CD4-positive, alpha-beta T cell treated with Interleukin-4 for 4 hours (primary cell): Measurements from ENCODE around the gene KRTDAP.

Experiments
- DNase-seq: peaks from one replicate; pipeline ENCODE4 v3.0.0-alpha.2; 2020

Gene KRTDAP

DNA sequence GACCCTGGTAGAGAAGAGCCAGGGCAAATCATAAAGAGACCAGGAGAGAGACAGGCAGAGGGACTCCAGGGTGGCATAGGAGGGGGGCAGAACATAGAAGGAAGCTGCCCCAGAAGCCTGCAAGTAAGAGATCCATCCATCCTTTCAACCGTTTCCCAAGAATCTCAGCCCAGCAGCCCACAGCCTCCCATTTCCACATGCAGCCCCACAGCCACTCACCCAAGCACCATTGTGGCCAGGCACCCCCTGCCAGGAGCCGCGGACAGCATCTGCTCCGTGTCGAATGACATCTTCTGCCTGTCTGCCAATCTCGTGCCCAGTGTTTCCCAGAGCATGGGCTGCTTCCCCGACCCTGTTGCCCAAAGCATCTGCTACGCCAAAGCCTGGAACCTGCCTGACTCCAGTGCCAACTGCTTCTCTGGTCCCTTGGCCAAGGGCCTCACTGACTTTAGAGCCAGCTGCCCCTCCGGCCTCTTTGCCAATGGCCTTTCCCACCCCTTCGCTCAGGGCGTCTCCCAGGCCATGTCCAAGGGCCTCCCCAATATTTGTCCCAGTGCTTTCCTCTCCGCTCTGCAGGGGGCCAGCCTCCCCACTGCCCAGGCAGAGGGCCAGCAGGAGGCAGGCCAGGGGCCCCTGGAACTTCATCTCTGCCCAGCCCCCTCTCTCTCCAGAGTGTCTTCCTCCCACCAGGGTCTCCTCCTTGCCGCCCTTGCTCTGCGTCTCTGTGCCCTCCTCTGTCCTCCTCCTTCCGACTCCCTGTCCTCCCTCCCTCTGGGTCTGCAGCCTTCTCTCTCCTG, 22.8 kb upstream of the KRTDAP start:
- DNase-seq: no peak

DNA sequence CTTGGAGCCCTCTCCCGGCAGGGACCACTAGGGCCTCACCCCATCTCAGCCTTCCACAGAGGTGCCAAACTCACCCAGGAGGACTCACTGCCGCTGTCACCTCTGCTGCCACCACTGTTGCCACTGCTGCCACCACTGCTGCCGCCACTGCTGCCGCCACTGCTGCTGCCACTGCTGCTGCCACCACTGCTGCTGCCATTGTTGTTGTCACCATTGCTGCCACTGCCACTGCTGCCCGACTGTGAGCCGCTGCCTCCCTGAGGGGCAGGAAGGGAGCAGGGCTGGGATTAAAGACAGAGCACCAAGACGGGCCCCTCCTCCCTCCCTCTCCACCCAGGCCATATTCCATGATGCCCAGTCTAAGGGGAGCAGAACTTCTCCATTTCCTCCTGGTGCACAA, 21.1 kb upstream of the KRTDAP start:
- no peak for DNase-seq

DNA sequence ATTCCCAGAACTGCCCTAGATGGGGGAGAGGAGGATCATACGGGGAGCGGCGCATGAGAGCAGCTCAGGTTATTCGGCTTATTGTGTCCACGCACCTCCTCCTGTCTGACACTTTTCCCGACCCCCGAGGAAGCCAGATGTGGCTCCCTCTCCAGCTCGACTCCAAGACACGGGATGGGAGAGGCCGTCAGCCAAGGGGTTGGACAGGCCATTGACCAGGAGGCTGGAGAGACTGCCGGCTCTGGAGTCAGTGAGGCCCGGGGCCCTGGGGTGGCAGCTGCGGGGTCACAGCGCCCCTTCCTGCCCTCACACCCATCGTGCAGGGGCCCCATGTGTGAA, 20.3 kb upstream of the KRTDAP start:
- DNase-seq: no peak

DNA sequence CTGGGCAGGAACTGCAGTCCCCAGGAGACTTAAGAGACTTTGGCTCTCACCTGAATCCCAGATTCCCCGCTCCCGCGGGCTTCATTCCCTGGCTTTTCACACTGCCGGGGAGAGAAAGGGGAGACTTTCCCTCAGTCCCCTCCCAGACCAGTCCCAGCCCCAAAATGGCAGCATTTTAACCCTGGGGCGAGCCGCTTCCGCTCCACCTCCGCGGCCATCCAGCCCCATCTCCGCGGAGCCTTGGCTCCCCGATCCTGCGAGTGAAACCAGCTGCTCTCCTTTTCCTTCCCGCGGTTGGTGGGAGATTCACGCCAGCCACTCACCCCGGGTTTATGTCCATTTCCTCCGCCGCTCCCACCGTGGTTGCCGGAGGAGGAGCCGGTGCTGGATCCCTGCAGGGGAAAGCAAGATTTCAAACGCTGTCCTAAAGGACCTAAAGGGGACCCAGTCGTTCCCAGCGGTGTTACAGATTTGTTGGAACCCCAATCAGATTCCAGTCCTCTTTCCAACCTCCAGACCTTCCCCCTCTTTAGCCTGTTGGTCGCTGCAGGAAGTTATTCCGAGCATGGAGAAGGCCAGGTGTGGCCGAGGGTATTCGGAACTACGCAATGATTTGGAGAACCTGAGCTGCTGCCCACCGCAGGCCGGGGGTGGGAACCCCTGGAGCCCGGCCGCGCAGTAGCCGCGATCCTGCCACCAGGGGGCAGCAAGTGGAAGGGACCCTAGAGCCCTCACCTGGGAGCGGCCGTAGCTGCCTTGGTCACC, 19.8 kb upstream of the KRTDAP start:
- peak; percentile 57 for DNase-seq

DNA sequence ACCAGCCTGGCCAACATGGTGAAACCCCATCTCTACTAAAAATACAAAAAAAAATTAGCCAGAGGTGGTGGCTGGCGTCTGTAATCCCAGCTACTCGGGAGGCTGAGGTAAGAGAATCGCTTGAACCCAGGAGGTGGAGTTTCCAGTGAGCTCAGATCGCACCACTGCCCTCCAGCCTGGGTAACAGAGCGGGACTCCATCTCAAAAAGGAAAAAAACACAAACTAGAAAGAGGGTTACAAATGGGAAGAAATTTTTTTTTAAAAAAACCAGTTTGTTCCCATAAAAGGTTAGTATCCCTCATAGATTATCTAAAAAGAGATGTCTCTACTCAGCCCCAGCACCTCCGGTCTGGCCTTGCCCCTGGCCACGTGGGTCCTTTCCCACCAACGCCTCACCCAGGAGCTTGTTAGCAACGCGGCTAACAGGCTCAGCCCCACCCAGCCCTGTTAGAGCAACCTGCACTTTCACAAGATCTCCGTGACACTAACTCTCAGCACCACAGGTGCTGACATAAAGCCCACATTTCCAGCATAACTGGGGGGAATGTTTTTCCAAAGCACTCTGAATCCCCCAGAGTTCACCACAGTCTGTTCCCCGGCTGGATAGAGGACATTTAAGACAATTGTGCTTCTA, 18.9 kb upstream of the KRTDAP start:
- DNase-seq: peak; percentile 28

DNA sequence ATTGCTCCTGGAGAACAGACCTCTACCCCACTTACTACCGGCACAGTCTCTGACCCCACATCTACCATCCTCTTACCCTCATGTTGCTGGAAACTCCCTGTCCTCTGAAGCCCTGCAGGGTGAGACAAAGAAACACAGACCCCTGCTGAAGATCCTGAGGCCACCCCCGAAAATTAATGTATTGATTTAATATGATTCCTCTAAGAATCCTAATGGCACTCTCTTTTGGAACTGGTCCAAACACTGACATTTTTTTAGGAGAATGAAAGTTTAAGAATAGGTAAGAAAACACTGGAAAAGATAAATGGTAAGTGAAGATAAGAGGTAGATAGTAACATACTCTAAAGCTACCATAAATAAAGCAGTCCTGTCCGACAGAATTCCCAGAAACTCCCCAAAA, 17.9 kb upstream of the KRTDAP start:
- no peak for DNase-seq

- no peak for DNase-seq
Measured at GRCh38 chr19:35507561-35507960, 17.3 kb upstream of the KRTDAP start.

DNA sequence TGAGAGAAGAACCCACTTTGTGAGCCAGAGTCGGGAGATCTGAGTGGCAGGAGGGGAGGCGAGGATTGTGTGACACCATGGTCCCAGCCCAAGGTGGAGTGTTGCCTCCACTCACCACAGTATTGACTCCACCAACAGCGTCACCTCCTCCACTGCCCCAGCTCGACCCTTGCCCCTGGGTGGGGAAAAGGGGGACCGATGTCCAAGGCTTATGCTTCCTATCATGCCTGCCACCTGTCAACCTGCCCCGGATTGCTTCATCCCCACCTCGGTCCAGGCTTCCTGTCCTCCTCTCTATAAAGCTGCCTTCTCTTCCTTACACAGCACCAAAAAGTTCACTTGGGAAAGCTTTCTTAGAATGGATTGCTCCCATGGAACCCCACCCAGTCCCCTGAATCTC, 15.7 kb upstream of the KRTDAP start:
- no peak for DNase-seq

DNA sequence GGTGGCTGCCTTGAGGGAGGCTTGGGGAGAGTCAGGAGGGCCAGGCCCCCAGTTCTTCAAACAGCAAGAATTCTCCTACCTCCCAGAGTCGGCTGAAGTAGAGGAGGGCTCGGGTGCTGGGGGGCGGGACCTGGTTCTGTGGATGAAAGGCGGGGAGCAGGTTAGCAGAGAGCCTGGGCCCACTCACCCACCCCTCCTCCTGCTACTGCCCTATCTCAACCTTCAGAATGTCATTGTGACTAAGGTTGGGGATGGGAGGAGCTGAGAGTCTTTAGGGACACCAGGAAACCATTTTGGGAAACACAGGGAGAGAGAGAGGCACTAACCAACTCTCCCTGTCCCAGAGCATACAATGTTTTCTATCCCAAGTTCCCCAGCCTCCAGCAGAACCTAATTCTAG, 12.5 kb upstream of the KRTDAP start:
- DNase-seq: no peak

DNA sequence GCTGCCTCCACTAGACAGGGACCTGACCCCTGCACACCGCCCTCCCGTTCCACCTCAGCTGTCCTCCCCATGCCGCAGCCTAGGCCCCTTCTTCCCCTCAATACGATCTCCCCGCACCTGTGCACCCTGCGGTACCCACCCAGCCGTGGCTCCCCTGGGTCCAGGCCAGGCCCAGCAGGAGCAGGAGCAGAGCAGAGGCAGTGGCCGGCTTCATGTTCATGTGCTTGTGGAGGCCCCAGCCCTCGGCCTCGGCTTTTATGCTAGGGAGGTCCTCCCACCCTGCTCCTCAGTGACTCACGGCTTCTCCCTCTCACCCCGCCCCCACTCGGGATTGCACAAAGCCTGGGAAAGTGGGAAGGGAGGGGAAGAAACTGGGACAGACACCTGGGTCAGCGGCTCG, 11.4 kb upstream of the KRTDAP start:
- DNase-seq: no peak

- no peak for DNase-seq
Measured at GRCh38 chr19:35500611-35501010, 10.3 kb upstream of the KRTDAP start.

DNA sequence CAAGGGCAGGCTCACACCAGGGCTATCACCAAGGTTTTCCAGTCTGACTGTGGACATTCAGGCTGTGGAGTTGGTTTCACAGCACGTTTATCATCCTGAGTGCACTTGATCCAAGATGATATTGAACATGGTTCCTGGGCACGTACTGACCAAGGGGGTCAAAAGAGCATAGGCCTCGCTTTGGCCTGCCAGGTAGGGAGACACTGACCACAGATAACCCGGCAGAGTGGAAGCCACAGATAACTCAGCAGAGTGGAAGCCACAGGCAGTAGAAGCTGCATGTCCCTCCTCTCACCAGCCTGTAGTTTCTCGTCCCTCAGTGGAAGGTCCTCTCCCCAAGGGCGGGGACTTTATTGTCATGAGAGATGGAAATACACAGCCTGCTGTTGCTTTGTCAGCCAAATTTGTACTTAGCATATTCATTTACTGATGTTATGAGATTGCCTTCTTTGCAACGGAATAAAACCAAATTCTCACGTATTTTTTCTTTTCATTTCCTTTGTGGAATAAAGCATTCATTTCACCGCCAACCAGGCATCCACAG, 8.8 kb upstream of the KRTDAP start:
- no peak for DNase-seq

DNA sequence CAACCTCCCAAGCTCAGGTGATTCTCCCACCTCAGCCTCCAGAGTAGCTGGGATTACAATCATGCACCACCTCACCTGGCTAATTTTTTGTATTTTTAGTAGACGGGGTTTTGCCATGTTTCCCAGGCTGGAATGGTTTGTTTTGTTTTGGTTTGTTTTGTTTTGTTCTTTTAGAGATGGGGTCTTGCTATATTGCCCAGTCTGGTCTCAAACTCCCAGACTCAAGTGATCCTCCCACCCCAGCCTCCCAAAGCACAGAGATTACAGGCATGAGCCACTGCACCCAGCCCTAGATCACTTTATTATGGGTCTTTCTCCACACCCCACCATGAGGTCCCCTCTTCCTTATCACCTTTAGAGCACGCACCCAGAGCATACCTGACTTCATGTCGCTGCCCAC, 8.0 kb upstream of the KRTDAP start:
- DNase-seq: no peak

- no peak for DNase-seq
Measured at GRCh38 chr19:35497406-35497805, 7.1 kb upstream of the KRTDAP start.

DNA sequence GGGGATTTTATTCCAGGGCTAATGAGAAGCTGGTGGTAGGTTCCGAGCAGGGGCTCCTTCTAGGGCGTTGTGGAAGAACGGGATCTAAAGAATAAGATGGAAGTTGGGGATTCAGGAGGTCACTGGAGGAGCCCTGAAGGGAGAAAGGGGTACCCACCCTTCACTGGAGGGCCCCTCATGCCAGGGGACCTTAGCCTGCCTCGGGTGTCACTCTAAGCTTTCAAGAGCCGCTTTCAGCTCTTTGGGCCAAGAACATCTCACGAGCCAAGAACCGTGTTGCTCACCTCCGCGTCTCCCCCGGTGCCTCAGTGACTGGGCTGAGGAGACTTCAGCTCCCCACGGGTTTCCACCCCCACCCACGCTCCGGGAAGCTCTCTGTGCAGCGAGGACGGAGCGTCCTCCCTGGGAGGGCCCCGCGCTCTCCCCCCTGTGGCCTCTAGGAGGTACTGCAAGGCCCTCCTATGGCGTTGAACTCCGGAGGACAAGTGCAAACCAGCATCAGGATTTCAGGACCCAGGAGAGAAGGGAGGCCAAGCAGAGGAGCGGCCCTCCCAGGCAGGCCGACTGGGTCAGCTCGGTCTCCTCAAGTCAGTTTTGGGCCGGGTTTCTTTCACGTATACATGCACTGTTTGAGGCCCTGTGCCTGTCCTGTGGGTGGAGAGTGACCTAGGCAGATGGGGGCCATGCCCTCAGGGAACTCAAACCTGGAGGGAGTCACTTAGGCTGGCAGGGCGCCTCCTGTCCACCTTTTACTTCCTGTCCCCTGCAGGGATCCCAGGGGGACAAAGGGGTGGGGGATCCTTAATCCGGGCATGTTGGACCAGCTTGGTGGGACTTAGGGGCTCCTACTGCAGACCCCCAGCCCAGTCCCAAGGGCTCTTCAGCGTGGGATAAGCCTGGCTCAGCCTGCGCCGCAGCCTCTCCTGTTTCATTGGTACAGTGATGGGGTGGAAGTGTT, 5.1 kb upstream of the KRTDAP start:
- DNase-seq: peak; percentile 56

GRCh38 chr19:35493971-35494370, 3.7 kb upstream of the KRTDAP start:
- DNase-seq: no peak

DNA sequence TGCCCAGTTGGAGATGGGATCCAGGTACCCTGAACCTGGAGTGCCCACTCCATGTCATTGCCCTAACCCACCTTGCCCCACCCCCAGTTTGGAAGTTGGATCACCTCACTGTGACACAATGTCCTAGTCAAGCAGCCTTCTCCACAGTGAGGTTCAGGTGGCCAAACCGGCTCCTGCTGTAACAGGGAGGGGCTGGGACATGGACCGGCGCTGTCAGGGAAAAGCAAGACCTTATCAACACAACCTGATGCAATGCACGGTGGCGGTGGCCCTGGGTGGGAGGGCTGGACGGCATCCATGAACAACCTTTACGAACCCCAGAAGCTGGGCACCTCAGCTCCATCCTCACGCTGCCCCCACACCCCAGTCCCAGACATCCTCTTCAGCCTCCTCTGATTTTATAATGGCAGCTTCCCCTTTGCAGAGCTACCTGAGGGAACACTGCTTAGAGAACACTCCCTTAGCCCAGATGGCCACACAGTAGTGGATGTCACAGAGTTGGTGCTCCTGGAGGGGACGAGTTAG, 1.6 kb upstream of the KRTDAP start:
- DNase-seq: no peak

- DNase-seq: no peak
Measured at GRCh38 chr19:35488677-35489076, 1.6 kb downstream of the KRTDAP start.

GRCh38 chr19:35487656-35488182, 2.5 kb downstream of the KRTDAP start:
- DNase-seq: no peak

DNA sequence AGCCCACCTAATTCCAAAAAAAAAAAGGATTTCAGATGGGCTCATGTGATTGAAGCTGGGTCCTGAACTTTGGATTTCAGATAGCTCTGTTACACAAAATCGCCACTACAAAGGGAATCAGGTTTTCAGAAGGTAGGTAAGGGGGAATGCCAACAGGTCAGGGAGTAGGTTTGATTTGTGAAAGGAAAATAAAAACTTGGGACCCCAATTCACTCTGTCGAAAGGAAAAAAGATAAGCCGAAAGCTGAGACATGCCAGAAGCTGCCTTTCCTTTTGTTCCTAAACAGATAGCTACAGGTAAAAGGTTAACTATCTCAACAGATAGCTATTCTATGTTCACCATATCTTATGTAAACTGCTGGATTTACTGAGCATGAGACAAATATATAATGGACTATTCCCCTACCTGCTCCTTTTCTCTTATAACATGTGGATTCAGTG, 4.0 kb downstream of the KRTDAP start:
- DNase-seq: no peak

DNA sequence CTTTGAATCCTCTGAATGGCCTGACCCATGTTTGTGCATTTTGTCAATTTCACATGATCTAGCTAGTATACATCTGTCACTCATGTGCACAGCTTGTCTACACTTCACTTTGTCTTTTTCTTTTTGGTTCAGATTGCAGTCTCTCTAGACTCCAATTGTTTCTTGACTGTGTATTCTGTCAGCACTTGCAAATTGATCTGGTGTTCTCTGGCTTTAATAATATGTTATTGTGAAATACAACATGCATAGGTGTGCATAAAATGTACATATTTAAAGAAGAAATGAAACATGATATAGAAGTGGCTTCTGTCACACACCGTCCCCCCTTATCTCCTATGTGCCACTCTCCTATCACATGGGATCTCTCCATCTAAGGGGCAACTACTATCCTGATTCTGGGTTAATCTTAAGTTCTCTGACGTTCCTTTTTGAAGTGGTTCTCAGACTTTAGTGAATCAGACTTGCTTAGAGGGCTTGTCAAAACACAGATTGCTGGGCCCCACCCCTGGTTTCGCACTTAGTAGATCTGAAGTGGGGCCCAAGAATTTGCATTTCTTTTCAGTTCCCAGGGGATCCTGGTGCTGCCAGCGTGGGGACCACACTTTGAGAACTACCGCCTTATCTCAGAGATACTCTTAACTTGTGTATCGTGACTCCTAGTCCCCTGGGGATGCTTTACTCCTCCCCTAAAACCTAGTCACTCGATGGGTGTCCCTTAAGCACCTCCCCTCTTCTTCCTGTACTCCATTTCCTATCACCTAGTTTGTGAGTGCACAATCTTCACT, 5.8 kb downstream of the KRTDAP start:
- no peak for DNase-seq
